Stimulated activated CD8-positive, alpha-beta memory T cell treated with anti-CD3 and anti-CD28 coated beads, Interleukin-12 subunit alpha, Interleukin-12 subunit beta, amount 100 ng/mL, for 24 hours (primary cell): ENCODE measurements around the gene TENT5C.
"Not testable (repeated sequence)": the region's sequence is repeated elsewhere in the genome, so short reads cannot be mapped to it uniquely, and the experiment has no call there.

Experiments
- DNase-seq: peaks from one replicate; pipeline ENCODE4 v3.0.0-alpha.2; 2020; ENCODE audit errors: extremely low read depth

TENT5C gene

DNA sequence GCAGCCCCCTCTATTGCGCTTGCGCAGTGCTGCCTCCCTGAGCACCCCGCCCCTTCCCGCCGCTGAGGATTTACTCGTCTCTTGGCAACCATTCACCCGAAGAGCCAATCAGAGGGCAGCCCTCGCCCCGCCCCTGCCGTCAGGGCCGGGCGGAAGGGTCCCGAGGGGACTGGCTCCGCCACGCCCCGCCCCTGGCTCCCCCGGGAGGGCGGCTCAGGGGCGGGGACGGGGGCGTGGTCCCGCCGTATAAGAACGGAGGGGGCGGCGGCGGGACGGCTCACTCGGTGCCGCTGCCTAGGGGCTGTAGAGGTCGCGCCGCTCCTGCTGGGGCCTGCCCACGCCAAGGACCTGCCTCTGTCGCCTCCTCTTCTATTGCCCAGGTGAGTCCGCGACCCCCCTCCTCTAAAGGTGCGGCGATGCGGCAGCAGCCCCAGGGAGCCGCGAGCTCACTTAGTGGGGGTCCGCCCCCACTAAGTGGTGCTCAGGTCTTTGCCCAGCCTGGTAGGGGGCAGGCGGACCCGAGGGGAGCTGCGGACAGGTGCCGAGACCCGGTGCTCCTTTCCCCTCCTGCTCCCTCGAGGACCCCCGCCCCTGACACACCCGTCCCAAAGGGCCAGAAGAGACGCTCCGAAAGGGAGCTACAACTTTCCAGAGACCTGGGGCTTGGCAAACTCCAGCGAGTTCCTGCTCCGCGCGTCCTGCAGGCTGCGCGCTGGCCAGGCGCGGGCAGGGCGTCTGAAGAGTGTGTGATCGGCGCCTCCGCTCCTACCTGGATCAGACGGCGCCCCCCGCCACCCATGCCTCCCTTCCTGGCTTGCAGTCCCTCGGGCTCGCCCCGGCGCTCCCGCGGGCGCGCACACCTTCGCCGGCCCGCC lies at the start of gene TENT5C:
Gene TENT5C, plus strand, starts transcription at position 275 of the 875 bp plus-strand sequence. CDS start 16,821 bp downstream, outside the sequence.
- peak; percentile 96 for DNase-seq

DNA sequence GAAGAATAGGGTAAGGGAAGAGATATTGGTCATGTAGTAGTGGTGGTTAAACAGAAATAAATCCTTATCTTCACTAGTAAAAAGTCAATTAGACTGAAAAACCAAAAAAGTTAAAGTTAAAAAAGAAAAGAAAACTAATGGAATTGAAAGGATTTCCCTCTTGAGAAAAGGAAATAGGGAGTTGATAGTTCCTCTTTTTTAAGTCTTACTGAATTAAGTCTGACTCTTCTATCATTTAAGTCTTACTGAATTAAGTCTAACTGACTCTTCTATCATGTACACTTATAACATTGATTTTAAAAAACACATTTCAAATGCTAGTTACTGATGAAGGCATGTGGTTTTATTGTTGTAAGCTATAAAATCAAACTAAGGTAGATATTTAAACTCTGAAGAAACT lies 49.5 kb upstream of the TENT5C start:
- DNase-seq = no peak

- DNase-seq = no peak
Observed at GRCh38 chr1:117556976-117557375, 48.9 kb upstream of the TENT5C start.

GRCh38 chr1:117558451-117558850 lies 47.4 kb upstream of the TENT5C start:
- DNase-seq = not testable (repeated sequence)

- no peak for DNase-seq
Observed at GRCh38 chr1:117559139-117559538, 46.7 kb upstream of the TENT5C start.

DNA sequence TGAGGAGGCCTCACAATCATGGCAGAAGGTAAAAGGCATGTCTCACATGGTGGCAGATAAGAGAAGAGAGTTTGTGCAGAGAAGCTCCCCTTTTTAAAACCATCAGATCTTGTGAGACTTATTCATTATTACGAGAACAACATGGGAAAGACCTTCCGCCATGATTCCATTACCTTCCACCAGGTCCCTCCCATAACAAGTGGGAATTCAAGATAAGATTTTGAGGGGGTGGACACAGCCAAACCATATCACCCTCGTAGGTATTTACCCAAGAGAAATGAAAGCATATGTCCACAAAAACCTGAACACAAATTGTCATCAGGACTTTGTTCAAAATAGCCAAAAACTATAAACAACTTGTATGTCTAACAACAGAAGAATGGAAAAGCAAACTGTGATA lies 45.9 kb upstream of the TENT5C start:
- no peak for DNase-seq

- DNase-seq = no peak
Observed at GRCh38 chr1:117561071-117561470, 44.8 kb upstream of the TENT5C start.

DNA sequence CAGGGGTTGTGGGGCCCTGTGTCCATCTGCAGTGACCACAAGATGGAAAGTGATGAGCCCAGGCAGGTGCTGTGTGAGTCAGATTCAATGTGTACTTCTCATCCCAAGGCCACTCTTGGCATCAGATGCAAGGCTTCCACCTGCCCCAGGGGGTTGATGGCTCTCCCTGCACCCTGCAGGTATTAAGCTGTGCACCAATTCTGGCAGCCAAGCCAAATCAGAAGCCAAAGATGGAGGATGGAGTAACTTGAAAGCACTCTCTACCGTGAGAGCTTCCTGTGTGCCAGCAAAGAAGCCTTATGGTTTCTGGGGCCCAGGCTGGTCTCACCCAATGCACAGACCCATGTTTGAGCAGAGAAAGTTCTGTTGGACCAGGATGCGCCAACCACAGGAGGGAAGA lies 44.3 kb upstream of the TENT5C start:
- DNase-seq = no peak

DNA sequence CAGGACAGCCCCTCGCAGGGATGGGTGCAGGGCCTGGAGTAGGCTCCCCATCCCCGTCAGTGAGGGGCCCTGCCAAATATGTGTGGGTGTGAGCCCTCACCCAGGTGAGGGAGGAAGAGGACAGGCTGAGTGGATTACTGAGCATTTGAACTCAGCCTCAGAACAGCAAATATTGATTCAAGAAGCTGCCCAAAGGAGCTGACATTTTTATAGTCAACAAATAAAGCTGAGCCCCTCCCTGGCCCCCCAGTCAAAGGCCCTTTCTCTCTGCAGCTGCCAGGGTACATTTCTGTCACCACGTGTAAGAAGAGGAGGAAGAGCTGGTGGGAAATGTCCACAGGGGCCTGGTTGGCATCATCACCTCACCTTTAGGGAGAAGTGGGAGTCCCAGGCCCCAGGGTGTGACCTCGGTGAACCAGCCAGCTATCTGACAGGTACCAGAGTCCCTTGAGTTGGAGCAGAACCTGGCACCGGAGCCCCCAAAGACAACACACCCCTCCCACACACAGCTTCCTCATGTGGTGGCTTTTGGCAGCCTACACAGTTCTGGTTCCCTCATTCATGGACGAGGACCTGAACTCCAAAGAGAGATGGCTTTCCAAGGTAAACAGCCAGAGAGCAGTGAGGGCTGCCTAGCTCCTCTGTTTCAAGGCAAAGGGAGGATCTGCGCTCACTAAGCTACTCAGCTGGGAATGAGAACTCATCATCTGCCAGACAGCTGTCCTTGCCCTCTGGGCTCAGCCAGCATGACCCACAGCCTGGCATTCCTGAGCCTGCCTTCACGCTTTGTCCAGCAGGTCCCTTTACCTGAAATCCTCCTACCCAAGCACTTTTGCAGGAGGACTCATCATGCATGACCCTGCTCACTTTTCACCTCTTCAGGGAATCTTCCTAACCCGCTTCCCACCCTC lies 43.0 kb upstream of the TENT5C start:
- no peak for DNase-seq

GRCh38 chr1:117563492-117563875 lies 42.4 kb upstream of the TENT5C start:
- no peak for DNase-seq

DNA sequence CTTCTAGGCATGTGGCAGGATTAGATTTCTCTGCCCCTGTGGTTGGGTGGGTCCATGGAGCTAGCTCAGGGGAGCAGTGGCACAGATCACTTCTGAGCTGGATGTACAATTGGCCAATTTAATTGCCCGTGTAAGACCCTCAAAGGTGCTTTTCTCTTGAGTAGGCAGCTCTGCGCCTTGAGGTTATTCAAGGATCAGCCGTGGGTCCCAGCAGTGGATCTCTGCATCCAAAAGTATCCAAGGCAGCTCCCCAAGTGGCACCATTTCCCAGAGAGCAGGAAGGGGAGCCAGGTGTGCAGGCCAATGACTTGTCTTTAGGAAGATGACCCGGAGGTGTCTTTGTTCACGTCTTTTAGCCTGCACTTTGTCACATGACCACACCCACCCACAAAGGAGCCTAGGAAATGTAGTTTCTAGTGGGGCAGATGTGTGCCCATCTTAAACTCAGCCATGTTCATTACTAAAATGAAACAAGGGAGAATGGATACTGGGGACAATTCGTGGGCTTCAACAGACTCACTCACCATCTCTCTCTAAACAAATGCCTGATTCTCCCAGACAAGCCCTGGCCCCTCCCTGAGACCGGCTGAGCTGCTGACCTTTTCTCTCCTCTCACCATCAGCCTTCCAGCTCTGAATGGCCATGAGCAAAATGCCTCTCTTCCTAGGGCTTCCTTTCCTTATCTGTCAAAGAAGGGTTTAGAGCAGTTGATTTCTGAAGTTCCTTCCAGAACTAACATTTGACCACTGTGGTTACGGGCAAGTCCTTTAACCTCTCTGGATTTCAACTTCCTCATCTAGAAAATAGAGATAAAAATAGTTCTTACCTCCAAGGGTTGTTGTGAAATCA lies 41.4 kb upstream of the TENT5C start:
- no peak for DNase-seq

GRCh38 chr1:117565076-117565556 lies 40.7 kb upstream of the TENT5C start:
- no peak for DNase-seq

- DNase-seq = no peak
Observed at GRCh38 chr1:117565745-117566455, 39.9 kb upstream of the TENT5C start.

- no peak for DNase-seq
Observed at GRCh38 chr1:117566556-117566955, 39.3 kb upstream of the TENT5C start.

DNA sequence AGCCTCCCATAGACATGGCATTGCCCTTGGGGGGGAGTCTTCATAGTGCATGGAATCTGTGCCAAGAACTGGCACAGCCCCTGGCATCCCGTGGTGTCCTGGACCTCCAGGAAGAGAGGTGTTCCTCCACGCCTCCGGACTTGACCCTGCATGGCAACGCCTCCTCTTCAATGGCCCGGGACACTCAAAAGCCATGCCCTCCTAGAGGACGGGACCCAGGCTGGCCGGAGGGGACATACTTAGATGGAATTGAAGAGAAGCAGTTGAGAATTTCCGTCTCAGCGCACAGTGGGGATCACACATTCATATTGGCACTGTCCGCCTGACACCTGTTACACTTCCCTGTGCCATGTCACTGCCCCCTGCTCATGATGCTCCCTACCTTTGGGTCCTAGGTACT lies 38.4 kb upstream of the TENT5C start:
- DNase-seq = no peak

DNA sequence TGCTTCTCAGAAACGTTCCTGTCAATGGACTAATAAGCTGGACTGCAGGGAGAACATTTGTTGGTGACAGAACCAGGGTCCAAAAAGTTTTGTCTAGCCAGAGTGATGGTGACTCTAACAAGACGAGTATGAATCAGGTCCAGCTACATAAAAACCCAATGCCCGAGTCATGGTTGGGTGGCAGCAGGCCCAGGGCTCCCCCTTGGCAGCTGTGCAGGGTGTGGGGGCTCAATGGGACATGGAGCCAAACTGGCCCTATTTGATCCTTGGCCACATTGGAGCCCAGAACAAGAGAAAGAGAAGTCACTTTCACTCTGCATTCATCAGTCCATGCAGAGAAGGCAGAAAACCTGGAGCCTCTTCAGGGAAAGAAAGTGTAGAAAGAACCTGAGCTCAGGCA lies 37.9 kb upstream of the TENT5C start:
- DNase-seq = no peak

GRCh38 chr1:117568999-117569398 lies 36.8 kb upstream of the TENT5C start:
- no peak for DNase-seq

GRCh38 chr1:117569856-117570255 lies 36.0 kb upstream of the TENT5C start:
- no peak for DNase-seq

DNA sequence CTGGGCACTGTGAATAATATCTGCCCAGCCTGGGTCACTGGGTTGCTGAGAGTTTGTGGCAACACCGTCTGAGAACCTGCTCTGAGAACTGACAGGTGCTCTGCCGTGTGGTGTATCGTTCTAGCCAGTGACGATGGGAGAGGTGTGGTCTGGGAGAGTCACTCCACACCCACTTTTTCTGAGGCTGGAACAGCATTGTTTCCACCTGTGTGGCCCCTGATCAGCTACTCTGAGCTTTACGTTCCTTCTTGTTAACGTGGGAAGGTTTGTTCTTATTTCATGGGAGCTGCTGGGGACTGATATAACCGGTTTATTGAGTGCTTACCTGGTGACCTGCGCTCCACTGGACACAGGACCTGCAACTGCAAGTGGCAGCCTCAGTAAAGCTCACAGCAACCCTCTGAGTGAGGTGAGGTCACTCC lies 34.8 kb upstream of the TENT5C start:
- no peak for DNase-seq

DNA sequence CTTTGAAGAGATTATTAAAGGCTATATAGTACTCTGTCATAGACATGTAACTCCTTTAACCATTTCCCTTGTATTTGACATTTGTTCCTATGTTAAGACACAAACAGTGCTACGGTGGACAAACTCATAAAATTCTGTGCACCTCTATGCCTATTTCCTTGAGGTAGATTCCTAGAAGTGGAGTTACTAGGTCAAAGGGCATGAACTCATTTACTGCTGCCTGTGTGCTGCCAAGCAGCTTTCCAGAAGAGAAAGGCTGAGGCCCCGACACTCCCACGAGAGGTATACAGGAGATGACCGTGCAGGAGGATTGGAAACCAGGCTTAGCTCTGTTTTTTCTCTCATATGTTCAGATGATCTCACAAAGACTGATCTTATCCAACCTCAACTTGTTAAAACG lies 34.4 kb upstream of the TENT5C start:
- no peak for DNase-seq

GRCh38 chr1:117572546-117572945 lies 33.3 kb upstream of the TENT5C start:
- DNase-seq = no peak
